HepG2 (cell line): ENCODE results near the gene POLDIP3. TPM values are rescaled to one million over a fixed set of nuclear protein-coding genes. Genes with fewer than 3 reads are reported as not detected.

Source experiments
- ATAC-seq: fragments of 200-7000 bp; cut with Tn5 transposase; 3 replicates; pipeline ENCODE4 v1.9.1; 2020; ENCODE audit warnings: mild to moderate bottlenecking, moderate library complexity
- BruUV-seq: library from RNA; stranded (reverse); fragments of 400-500 nt; replicated peaks from 2 replicates; lab custom pipeline; 2021; lab: Mats Ljungman, UMichigan
- CTCF ChIA-PET: fragments of 300-600 bp; formaldehyde crosslinking; extraction: SDS; loops from one replicate; lab custom pipeline; 2021; ENCODE audit warnings: low total read pairs, inconsistent platforms, low intra/inter-chr PET ratio; lab: Yijun Ruan, JAX
- POLR2A ChIA-PET: fragments of 350-600 bp; sonication (Branson Sonifier 250); formaldehyde crosslinking; loops from one replicate; lab custom pipeline; 2020; ENCODE audit warnings: antibody characterized with exemption, inconsistent platforms; lab: Yijun Ruan, JAX
- DNase-seq: peaks from one replicate; pipeline ENCODE4 v3.0.0-alpha.2; 2015; ENCODE audit warnings: low spot score
- FAIRE-seq: peaks from 3 replicates; lab custom pipeline; 2011; peaks lifted over from hg19 to GRCh38; lab: Jason Lieb, UNC
- H2AFZ ChIP-seq: one replicate; pipeline ENCODE4 v1.6.1; 2011; ENCODE audit warnings: low read length, inconsistent platforms
- H3K27ac ChIP-seq: fragments of 300-600 bp; 3 replicates; pipeline ENCODE4 v1.8.0; 2011; ENCODE audit warnings: mixed run types, mild to moderate bottlenecking, mixed read lengths, low read length, inconsistent platforms; ENCODE audit not compliant: insufficient read depth; ENCODE audit errors: extremely low read length
- H3K27me3 ChIP-seq, 2 experiments: fragments of 200-600 bp in 1 of 2; 2 replicates in 1 of 2; 3 replicates in 1 of 2; pipeline versions ENCODE4 v1.6.0 to v1.8.0; 2011; ENCODE audit warnings: low read length in 2 of 2, mild to moderate bottlenecking in 2 of 2, moderate library complexity in 2 of 2, inconsistent platforms in 1 of 2; ENCODE audit not compliant: insufficient read depth in 2 of 2, control insufficient read depth in 1 of 2
- H3K36me3 ChIP-seq, 2 experiments: fragments of 200-600 bp in 1 of 2; replicated peaks in 1 of 2; 2 replicates in 1 of 2; 3 replicates in 1 of 2; pipeline versions ENCODE4 v1.5.1 to v1.8.0; 2011; ENCODE audit warnings: low read length in 2 of 2, inconsistent platforms in 1 of 2; ENCODE audit not compliant: insufficient read depth in 2 of 2, control insufficient read depth in 1 of 2
- H3K4me1 ChIP-seq: 2 replicates; pipeline ENCODE4 v1.5.1; 2012; ENCODE audit warnings: low read length, inconsistent platforms; ENCODE audit not compliant: insufficient read depth
- H3K4me2 ChIP-seq: 2 replicates; pipeline ENCODE4 v1.6.0; 2011; ENCODE audit warnings: low read depth, low read length, inconsistent platforms
- H3K4me3 ChIP-seq, 3 experiments: fragments of 200-600 bp in 1 of 3; sonication (generic), shearing (Covaris generic) in 1 of 3; replicated peaks in 1 of 3; 2 replicates each; pipeline ENCODE4 v1.5.1; 2011 to 2016; ENCODE audit warnings: low read length in 3 of 3, inconsistent platforms in 2 of 3, low read depth in 2 of 3, mild to moderate bottlenecking in 2 of 3, control low read depth in 1 of 3, mixed read lengths in 1 of 3; ENCODE audit not compliant: insufficient read depth in 1 of 3
- H3K79me2 ChIP-seq: one replicate; pipeline ENCODE4 v1.6.1; 2011; ENCODE audit warnings: low read length, inconsistent platforms; ENCODE audit not compliant: insufficient read depth
- H3K9ac ChIP-seq: 2 replicates; pipeline ENCODE4 v1.6.0; 2011; ENCODE audit warnings: mild to moderate bottlenecking, low read depth, low read length, inconsistent platforms; ENCODE audit not compliant: insufficient read depth
- H3K9me3 ChIP-seq: 2 replicates; pipeline ENCODE4 v1.5.1; 2012; ENCODE audit warnings: mild to moderate bottlenecking, low read length
- H4K20me1 ChIP-seq: 2 replicates; pipeline ENCODE4 v1.6.0; 2011; ENCODE audit warnings: inconsistent platforms, mild to moderate bottlenecking, low read length, moderate library complexity; ENCODE audit not compliant: insufficient read depth
- DNMT3B ChIP-seq: conservative IDR thresholded peaks from 2 replicates; pipeline ENCODE4 v1.6.1; 2016; ENCODE audit warnings: missing biosample characterization, control low read depth
- HOXA5 ChIP-seq: sonication (generic); formaldehyde crosslinking; IDR thresholded peaks from 2 replicates; pipeline ENCODE4 v1.4.0; 2020; ENCODE audit warnings: missing genetic modification reagents
- JDP2 ChIP-seq: sonication (generic); formaldehyde crosslinking; IDR thresholded peaks from 2 replicates; pipeline ENCODE4 v1.8.1; 2022; ENCODE audit warnings: missing genetic modification reagents, borderline replicate concordance
- MED1 ChIP-seq: sonication (generic); formaldehyde crosslinking; IDR thresholded peaks from 2 replicates; pipeline ENCODE4 v1.4.0; 2020; ENCODE audit warnings: missing genetic modification reagents
- PHF8 ChIP-seq: sonication (generic); formaldehyde crosslinking; IDR thresholded peaks from 2 replicates; pipeline ENCODE4 v1.5.0; 2020; ENCODE audit warnings: missing genetic modification reagents
- SMC3 ChIP-seq: IDR thresholded peaks from 2 replicates; pipeline ENCODE4 v1.6.1; 2011; ENCODE audit warnings: low read length, improper control_type of control experiment
- SOX5 ChIP-seq: IDR thresholded peaks from 2 replicates; pipeline ENCODE4 v1.6.1; 2016; ENCODE audit warnings: borderline replicate concordance
- TEAD3 ChIP-seq: optimal IDR thresholded peaks from 2 replicates; pipeline ENCODE3; 2016; ENCODE audit warnings: borderline replicate concordance
- ZBTB40 ChIP-seq, 2 experiments: fragments of 450-650 bp in 1 of 2; sonication (generic) in 1 of 2; formaldehyde crosslinking in 1 of 2; IDR thresholded peaks; 2 replicates each; pipeline versions ENCODE4 v1.6.1 to v1.8.0; 2016 to 2022; ENCODE audit warnings: antibody characterized with exemption in 1 of 2, mild to moderate bottlenecking in 1 of 2, missing genetic modification reagents in 1 of 2
- ZNF775 ChIP-seq: sonication (generic); formaldehyde crosslinking; IDR thresholded peaks from 2 replicates; pipeline ENCODE4 v1.4.0; 2020; ENCODE audit warnings: missing genetic modification reagents, mild to moderate bottlenecking, moderate library complexity, borderline replicate concordance
- WGBS: methylation state at CpG from one replicate; pipeline ENCODE4 v1.1.6; 2017; ENCODE audit warnings: low lambda C conversion rate; 5-methylcytosine and 5-hydroxymethylcytosine counted together
- in situ Hi-C: cut with HindIII; loops from 2 replicates; pipeline ENCODE4 v1.10.0; 2017; ENCODE audit warnings: low pct_unique_long_range_greater_than_20kb; ENCODE audit not compliant: extremely low pct_ligation_motif_present
- intact Hi-C: fragments of 100-400 bp; cut with micrococcal nuclease; formaldehyde crosslinking; loops from one replicate; pipeline ENCODE4 v1.10.0; 2022; ENCODE audit not compliant: unreplicated experiment
- polyA plus RNA-seq, 8 experiments: library from polyadenylated mRNA; depleted of rRNA in 3 of 8; stranded (reverse) in 7 of 8; unstranded in 1 of 8; fragments of >200 nt; fragmentation: Illumina TruSeq in 4 of 8; extraction: Trizol in 4 of 8; gene quantifications; 2 replicates each; pipeline versions ENCODE4 v1.2.1 to v1.2.3, GENCODE V29; 2011 to 2016; ENCODE audit warnings: low read depth in 4 of 8, missing spikeins in 1 of 8, mixed read lengths in 1 of 8; ENCODE audit not compliant: insufficient read depth in 1 of 8
- total RNA-seq, 5 experiments: library from RNA; depleted of rRNA; stranded (reverse); fragments of >200 nt; fragmentation: Illumina TruSeq; extraction: Trizol; gene quantifications; 2 replicates each; pipeline ENCODE4 v1.2.3, GENCODE V29; 2016; ENCODE audit warnings: low read depth in 1 of 5
- TF ChIP-seq, protein P1 (sequence below): sonication (generic); formaldehyde crosslinking; IDR thresholded peaks from 2 replicates; pipeline ENCODE4 v1.5.0; 2020; ENCODE audit warnings: mild to moderate bottlenecking, missing genetic modification reagents
- TF ChIP-seq, protein P2 (sequence below): sonication (generic); formaldehyde crosslinking; IDR thresholded peaks from 2 replicates; pipeline ENCODE4 v1.4.0; 2020; ENCODE audit warnings: missing genetic modification reagents

POLDIP3 gene
- total and polyA plus RNA-seq, 2 of the 13 experiments (the other 11 are each of a cell fraction or from before 2014, with no cell fraction given) = 45.8 to 47.4 TPM

DNA sequence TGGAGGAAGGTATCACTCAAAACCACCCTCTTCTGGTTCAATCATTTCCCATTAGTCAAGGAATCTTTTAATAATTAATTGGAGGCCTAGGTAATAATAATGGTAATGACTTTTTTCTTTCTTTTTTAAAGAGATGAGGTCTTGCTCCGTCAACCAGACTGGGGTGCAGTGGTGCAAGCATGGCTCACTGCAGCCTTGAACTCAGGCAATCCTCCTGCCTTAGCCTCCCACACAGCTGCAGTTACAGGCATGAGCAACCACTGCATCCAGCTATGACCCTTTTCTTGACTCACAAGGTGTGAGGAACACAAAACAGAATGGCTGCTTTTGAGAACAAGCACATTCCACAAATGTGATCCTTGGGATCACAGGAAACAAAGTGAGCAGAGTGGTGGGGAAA is 3.6 kb downstream of the POLDIP3 start:
- BruUV-seq = no TSS peak
- ChIA-PET CTCF (no interaction called here), POLR2A (no interaction called here)
- Histone ChIP-seq H3K9ac (peak overlapping the region; percentile 6; the same call in 1 of the 2 replicates), H3K9me3 (no peaks in the 10 kb centered on the region), H3K27me3 (no peaks in the 10 kb centered on the region; a peak in 1 of 5 replicates), H3K4me2 (peak overlapping the region; percentile 1; the same call in 1 of the 2 replicates), H3K27ac (peak overlapping the region; percentile 26), H3K79me2 (peaks cover 73% of the 10 kb centered on the region), H3K4me1 (peaks cover 74% of the 10 kb centered on the region), H3K36me3 (peaks cover 10 to 14% of the 10 kb centered on the region in 2 experiments; a peak in 4 of 5 replicates), H2AFZ (no peak overlapping the region), H4K20me1 (peaks cover 29% of the 10 kb centered on the region), H3K4me3 (no peak overlapping the region)
- intact Hi-C loops (loop anchor here (5.0 to 10.0 kb wide), 2 partner anchors 59 to 96 kb away; partner anchors contain the start of genes RRP7A and SERHL2), in situ Hi-C loops (no loop called here)
- 89% methylated on average over 1 of the region's 1 CpG for WGBS
- no peak for ATAC-seq
- TF ChIP-seq ZBTB40 (IDR thresholded peaks at IDR 0.05) (no peak), ZBTB40 (CRISPR knock-in tag; IDR thresholded peaks at IDR 0.05) (no peak), ZNF775 (CRISPR knock-in tag) (no peak), MED1 (0 out of 2 replicates have a peak, but pooled peaks have one; percentile 12), PHF8 (no peak), SMC3 (no peak), TEAD3 (CRISPR knock-in tag) (peak; percentile 48), SOX5 (CRISPR knock-in tag) (peak; percentile 27; the same call in 1 of the 2 replicates), JDP2 (CRISPR knock-in tag) (no peak), DNMT3B (no peak), HOXA5 (CRISPR knock-in tag) (no peak)
- TF ChIP-seq, protein P1, sequence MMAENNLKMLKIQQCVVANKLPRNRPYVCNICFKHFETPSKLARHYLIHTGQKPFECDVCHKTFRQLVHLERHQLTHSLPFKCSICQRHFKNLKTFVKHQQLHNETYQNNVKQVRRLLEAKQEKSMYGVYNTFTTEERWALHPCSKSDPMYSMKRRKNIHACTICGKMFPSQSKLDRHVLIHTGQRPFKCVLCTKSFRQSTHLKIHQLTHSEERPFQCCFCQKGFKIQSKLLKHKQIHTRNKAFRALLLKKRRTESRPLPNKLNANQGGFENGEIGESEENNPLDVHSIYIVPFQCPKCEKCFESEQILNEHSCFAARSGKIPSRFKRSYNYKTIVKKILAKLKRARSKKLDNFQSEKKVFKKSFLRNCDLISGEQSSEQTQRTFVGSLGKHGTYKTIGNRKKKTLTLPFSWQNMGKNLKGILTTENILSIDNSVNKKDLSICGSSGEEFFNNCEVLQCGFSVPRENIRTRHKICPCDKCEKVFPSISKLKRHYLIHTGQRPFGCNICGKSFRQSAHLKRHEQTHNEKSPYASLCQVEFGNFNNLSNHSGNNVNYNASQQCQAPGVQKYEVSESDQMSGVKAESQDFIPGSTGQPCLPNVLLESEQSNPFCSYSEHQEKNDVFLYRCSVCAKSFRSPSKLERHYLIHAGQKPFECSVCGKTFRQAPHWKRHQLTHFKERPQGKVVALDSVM = peak; percentile 52; the same call in 1 of the 2 replicates
- TF ChIP-seq, protein P2, sequence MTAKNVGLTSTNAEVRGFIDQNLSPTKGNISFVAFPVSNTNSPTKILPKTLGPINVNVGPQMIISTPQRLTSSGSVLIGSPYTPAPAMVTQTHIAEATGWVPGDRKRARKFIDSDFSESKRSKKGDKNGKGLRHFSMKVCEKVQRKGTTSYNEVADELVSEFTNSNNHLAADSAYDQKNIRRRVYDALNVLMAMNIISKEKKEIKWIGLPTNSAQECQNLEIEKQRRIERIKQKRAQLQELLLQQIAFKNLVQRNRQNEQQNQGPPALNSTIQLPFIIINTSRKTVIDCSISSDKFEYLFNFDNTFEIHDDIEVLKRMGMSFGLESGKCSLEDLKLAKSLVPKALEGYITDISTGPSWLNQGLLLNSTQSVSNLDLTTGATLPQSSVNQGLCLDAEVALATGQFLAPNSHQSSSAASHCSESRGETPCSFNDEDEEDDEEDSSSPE = no peak
- DNase-seq = no peak
- no peak for FAIRE-seq
